KMS-11 (cell line): ENCODE results near the gene ATP6V1D.

Source experiments
- H2AFZ ChIP-seq: fragments of 200-600 bp; sonication (generic); 2 replicates; pipeline ENCODE4 v1.6.1; 2016; ENCODE audit warnings: antibody characterized with exemption, mixed run types, low read depth
- H3K27ac ChIP-seq: fragments of 200-600 bp; sonication (generic); 2 replicates; pipeline ENCODE4 v1.6.1; 2016; ENCODE audit warnings: mild to moderate bottlenecking, mixed run types
- H3K27me3 ChIP-seq: fragments of 200-600 bp; sonication (generic); 2 replicates; pipeline ENCODE4 v1.6.1; 2017; ENCODE audit warnings: mild to moderate bottlenecking, low read depth, mixed run types, moderate library complexity; ENCODE audit not compliant: insufficient read depth
- H3K36me3 ChIP-seq: fragments of 200-600 bp; sonication (generic); 2 replicates; pipeline ENCODE4 v1.6.1; 2017; ENCODE audit warnings: mild to moderate bottlenecking, mixed run types; ENCODE audit not compliant: insufficient read depth
- H3K4me1 ChIP-seq: fragments of 200-600 bp; sonication (generic); 2 replicates; pipeline ENCODE4 v1.6.1; 2016; ENCODE audit warnings: mild to moderate bottlenecking, low read depth, mixed run types; ENCODE audit not compliant: poor library complexity, severe bottlenecking
- H3K4me2 ChIP-seq: fragments of 200-600 bp; sonication (generic); 2 replicates; pipeline ENCODE4 v1.7.0; 2016; ENCODE audit warnings: mild to moderate bottlenecking, mixed run types
- H3K4me3 ChIP-seq: fragments of 200-600 bp; sonication (generic); IDR thresholded peaks from 2 replicates; pipeline ENCODE4 v1.6.1; 2017; ENCODE audit warnings: low read depth, low read length, mixed read lengths; ENCODE audit not compliant: insufficient read depth
- H3K79me2 ChIP-seq: fragments of 200-600 bp; sonication (generic); 2 replicates; pipeline ENCODE4 v1.6.1; 2016; ENCODE audit warnings: low read depth, mixed run types; ENCODE audit not compliant: insufficient read depth
- H3K9ac ChIP-seq: fragments of 200-600 bp; sonication (generic); 2 replicates; pipeline ENCODE4 v1.6.1; 2016; ENCODE audit warnings: mild to moderate bottlenecking, mixed run types
- H4K20me1 ChIP-seq: fragments of 200-600 bp; sonication (generic); 2 replicates; pipeline ENCODE4 v1.6.1; 2016; ENCODE audit warnings: mild to moderate bottlenecking, mixed run types; ENCODE audit not compliant: insufficient read depth
- TF ChIP-seq, protein P1 (sequence below): fragments of 200-600 bp; sonication (generic); conservative IDR thresholded peaks from 2 replicates; pipeline ENCODE4 v1.6.1; 2017; ENCODE audit warnings: low read depth, mild to moderate bottlenecking, antibody characterized with exemption, low read length, moderate library complexity, mixed read lengths

Gene ATP6V1D

GRCh38 chr14:67396381-67396970 is 36.9 kb upstream of the ATP6V1D start:
- no peaks in the 10 kb centered on the region for H3K27me3 ChIP-seq
- TF ChIP-seq, protein P1, sequence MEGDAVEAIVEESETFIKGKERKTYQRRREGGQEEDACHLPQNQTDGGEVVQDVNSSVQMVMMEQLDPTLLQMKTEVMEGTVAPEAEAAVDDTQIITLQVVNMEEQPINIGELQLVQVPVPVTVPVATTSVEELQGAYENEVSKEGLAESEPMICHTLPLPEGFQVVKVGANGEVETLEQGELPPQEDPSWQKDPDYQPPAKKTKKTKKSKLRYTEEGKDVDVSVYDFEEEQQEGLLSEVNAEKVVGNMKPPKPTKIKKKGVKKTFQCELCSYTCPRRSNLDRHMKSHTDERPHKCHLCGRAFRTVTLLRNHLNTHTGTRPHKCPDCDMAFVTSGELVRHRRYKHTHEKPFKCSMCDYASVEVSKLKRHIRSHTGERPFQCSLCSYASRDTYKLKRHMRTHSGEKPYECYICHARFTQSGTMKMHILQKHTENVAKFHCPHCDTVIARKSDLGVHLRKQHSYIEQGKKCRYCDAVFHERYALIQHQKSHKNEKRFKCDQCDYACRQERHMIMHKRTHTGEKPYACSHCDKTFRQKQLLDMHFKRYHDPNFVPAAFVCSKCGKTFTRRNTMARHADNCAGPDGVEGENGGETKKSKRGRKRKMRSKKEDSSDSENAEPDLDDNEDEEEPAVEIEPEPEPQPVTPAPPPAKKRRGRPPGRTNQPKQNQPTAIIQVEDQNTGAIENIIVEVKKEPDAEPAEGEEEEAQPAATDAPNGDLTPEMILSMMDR = no peak
- no peaks in the 10 kb centered on the region for H3K79me2 ChIP-seq
- no peak overlapping the region for H2AFZ ChIP-seq
- no peak overlapping the region for H3K27ac ChIP-seq
- H3K9ac ChIP-seq = no peak overlapping the region
- H3K4me3 ChIP-seq = no peak overlapping the region
- no peaks in the 10 kb centered on the region for H3K36me3 ChIP-seq
- H4K20me1 ChIP-seq = no peaks in the 10 kb centered on the region
- H3K4me2 ChIP-seq = no peak overlapping the region
- H3K4me1 ChIP-seq = no peaks in the 10 kb centered on the region

DNA sequence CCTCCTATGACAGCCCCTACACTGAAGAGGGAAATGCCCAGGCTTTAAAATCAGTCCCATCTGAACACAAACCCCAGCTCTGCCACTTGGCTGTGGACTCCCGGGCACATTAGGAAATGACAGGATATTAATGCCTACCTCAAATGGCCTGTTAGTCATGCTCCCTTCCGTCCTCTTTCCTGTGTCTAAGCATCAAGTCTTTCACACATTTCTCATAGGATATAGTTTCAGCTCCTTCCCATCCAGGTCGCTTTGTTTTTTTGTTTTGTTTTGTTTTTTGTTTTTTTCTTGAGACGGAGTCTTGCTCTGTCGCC is 36.2 kb upstream of the ATP6V1D start:
- TF ChIP-seq, protein P1 = no peak
- Histone ChIP-seq H3K27me3 (no peaks in the 10 kb centered on the region), H4K20me1 (no peaks in the 10 kb centered on the region), H3K9ac (no peak overlapping the region), H3K4me1 (no peaks in the 10 kb centered on the region), H3K27ac (no peak overlapping the region), H3K4me3 (no peak overlapping the region), H3K4me2 (no peak overlapping the region), H3K79me2 (no peaks in the 10 kb centered on the region), H2AFZ (no peak overlapping the region), H3K36me3 (no peaks in the 10 kb centered on the region)

- no peaks in the 10 kb centered on the region for H3K27me3 ChIP-seq
- no peak overlapping the region for H2AFZ ChIP-seq
- no peak overlapping the region for H3K4me2 ChIP-seq
- H3K9ac ChIP-seq = no peak overlapping the region
- H4K20me1 ChIP-seq = no peaks in the 10 kb centered on the region
- no peak overlapping the region for H3K4me3 ChIP-seq
- H3K79me2 ChIP-seq = no peaks in the 10 kb centered on the region
- no peak overlapping the region for H3K27ac ChIP-seq
- H3K36me3 ChIP-seq = no peaks in the 10 kb centered on the region
- TF ChIP-seq, protein P1 = no peak
- H3K4me1 ChIP-seq = no peaks in the 10 kb centered on the region
These were observed 35.7 kb upstream of the ATP6V1D start for GRCh38 chr14:67395086-67395875.

DNA sequence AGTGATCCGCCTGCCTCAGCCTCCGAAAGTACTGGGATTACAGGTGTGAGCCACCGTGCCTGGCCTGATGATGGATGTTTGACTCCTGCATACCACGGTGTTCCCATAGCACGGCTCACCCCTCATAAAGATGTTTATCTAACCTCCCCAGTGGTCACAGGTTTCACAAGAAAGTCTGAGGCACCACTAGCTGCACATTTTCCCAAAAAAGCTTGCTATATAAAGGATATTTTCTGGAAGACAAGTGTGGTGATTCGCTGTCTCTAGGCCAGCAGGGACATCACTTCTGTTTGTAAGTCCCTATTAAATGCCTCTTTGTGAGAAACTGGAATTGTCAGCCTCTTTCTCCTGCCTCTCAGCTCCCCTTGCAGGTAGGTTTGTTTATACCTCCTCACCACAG is 34.1 kb upstream of the ATP6V1D start:
- H3K79me2 ChIP-seq = no peaks in the 10 kb centered on the region
- H3K27me3 ChIP-seq = no peaks in the 10 kb centered on the region
- H3K4me2 ChIP-seq = no peak overlapping the region
- H3K9ac ChIP-seq = no peak overlapping the region
- H3K4me1 ChIP-seq = no peaks in the 10 kb centered on the region
- no peak overlapping the region for H3K4me3 ChIP-seq
- H2AFZ ChIP-seq = no peak overlapping the region
- no peaks in the 10 kb centered on the region for H4K20me1 ChIP-seq
- H3K27ac ChIP-seq = no peak overlapping the region
- no peaks in the 10 kb centered on the region for H3K36me3 ChIP-seq
- TF ChIP-seq, protein P1 = no peak
